Neuronal stem cell (in vitro differentiated cells): Measurements from ENCODE around the gene ARHGAP26.
A peak's percentile ranks its signal among the peaks of the same experiment; 100 is the strongest.

Source experiments
- DNase-seq: peaks from one replicate; pipeline ENCODE4 v3.0.0-alpha.2; 2013; ENCODE audit warnings: low spot score
- H2AFZ ChIP-seq: one replicate; pipeline ENCODE4 v1.6.1; 2013; ENCODE audit warnings: mild to moderate bottlenecking, low read length, inconsistent platforms
- H2AK5ac ChIP-seq: 2 replicates; pipeline ENCODE4 v1.6.1; 2013; ENCODE audit warnings: low read depth, mild to moderate bottlenecking, inconsistent platforms, low read length, moderate library complexity, mixed read lengths
- H2BK120ac ChIP-seq: 2 replicates; pipeline ENCODE4 v1.6.1; 2013; ENCODE audit warnings: low read depth, mild to moderate bottlenecking, inconsistent platforms, low read length, moderate library complexity, mixed read lengths
- H2BK12ac ChIP-seq: one replicate; pipeline ENCODE4 v1.6.1; 2013; ENCODE audit warnings: low read length, inconsistent platforms
- H2BK15ac ChIP-seq: 2 replicates; pipeline ENCODE4 v1.6.1; 2013; ENCODE audit warnings: mild to moderate bottlenecking, low read length, inconsistent platforms, mixed read lengths
- H2BK5ac ChIP-seq: one replicate; pipeline ENCODE4 v1.6.1; 2013; ENCODE audit warnings: inconsistent platforms, mild to moderate bottlenecking, low read length, moderate library complexity
- H3K14ac ChIP-seq: one replicate; pipeline ENCODE4 v1.6.1; 2013; ENCODE audit warnings: low read length, inconsistent platforms
- H3K18ac ChIP-seq: 2 replicates; pipeline ENCODE4 v1.6.1; 2013; ENCODE audit warnings: low read length, inconsistent platforms
- H3K23ac ChIP-seq: 2 replicates; pipeline ENCODE4 v1.6.1; 2013; ENCODE audit warnings: low read depth, mild to moderate bottlenecking, mixed read lengths, low read length, inconsistent platforms; ENCODE audit not compliant: poor library complexity
- H3K27ac ChIP-seq: replicated peaks from 3 replicates; pipeline ENCODE4 v1.5.1; 2013; ENCODE audit warnings: low read length, inconsistent platforms
- H3K27me3 ChIP-seq, 3 experiments: 2 replicates each; pipeline ENCODE4 v1.6.1; 2013; ENCODE audit warnings: low read length in 3 of 3, mild to moderate bottlenecking in 2 of 3, inconsistent platforms in 1 of 3, low read depth in 1 of 3, mixed read lengths in 1 of 3, moderate library complexity in 1 of 3; ENCODE audit not compliant: control insufficient read depth in 3 of 3, insufficient read depth in 3 of 3
- H3K36me3 ChIP-seq, 2 donors: replicated peaks in 1 of 2; 2 replicates each; pipeline ENCODE4 v1.6.1; 2013; ENCODE audit warnings: low read length in 2 of 2; ENCODE audit not compliant: control insufficient read depth in 2 of 2, insufficient read depth in 2 of 2
- H3K4ac ChIP-seq: 2 replicates; pipeline ENCODE4 v1.6.1; 2013; ENCODE audit warnings: inconsistent platforms, mild to moderate bottlenecking, low read length, moderate library complexity
- H3K4me1 ChIP-seq, 2 donors: 1 replicate in 1 of 2; 2 replicates in 1 of 2; pipeline ENCODE4 v1.6.1; 2013; ENCODE audit warnings: low read length in 2 of 2, low read depth in 1 of 2; ENCODE audit not compliant: control insufficient read depth in 2 of 2, insufficient read depth in 1 of 2
- H3K4me2 ChIP-seq: one replicate; pipeline ENCODE4 v1.6.1; 2013; ENCODE audit warnings: mild to moderate bottlenecking, low read length, inconsistent platforms; ENCODE audit not compliant: insufficient read depth, poor library complexity, severe bottlenecking
- H3K4me3 ChIP-seq, 2 donors: 2 replicates each; pipeline ENCODE4 v1.5.1; 2013; ENCODE audit warnings: low read length in 2 of 2, mild to moderate bottlenecking in 2 of 2, inconsistent platforms in 1 of 2, moderate library complexity in 1 of 2
- H3K79me1 ChIP-seq: one replicate; pipeline ENCODE4 v1.6.1; 2013; ENCODE audit warnings: low read depth, mild to moderate bottlenecking, inconsistent platforms, low read length, moderate library complexity
- H3K9ac ChIP-seq: one replicate; pipeline ENCODE4 v1.6.1; 2013; ENCODE audit warnings: mild to moderate bottlenecking, low read depth, low read length, inconsistent platforms; ENCODE audit not compliant: poor library complexity
- H3K9me3 ChIP-seq, 2 donors: replicated peaks in 1 of 2; 2 replicates each; pipeline versions ENCODE3 to v1.6.1; 2013; ENCODE audit warnings: low read length in 2 of 2, mild to moderate bottlenecking in 2 of 2, inconsistent platforms in 1 of 2, low read depth in 1 of 2, mixed read lengths in 1 of 2, moderate library complexity in 1 of 2; ENCODE audit not compliant: control insufficient read depth in 2 of 2, insufficient read depth in 1 of 2
- H4K8ac ChIP-seq: one replicate; pipeline ENCODE4 v1.6.1; 2013; ENCODE audit warnings: low read depth, mild to moderate bottlenecking, inconsistent platforms, low read length, moderate library complexity
- H4K91ac ChIP-seq: one replicate; pipeline ENCODE4 v1.6.1; 2013; ENCODE audit warnings: low read length, low read depth, mild to moderate bottlenecking, inconsistent platforms; ENCODE audit not compliant: poor library complexity
- WGBS, 2 donors: extraction: QIAGEN DNeasy Blood & Tissue Kit; methylation state at CpG; one replicate each; pipeline ENCODE4 v1.1.7; 2013; ENCODE audit warnings: missing lambda C conversion rate in 2 of 2, mixed read lengths in 1 of 2; ENCODE audit not compliant: insufficient read length in 2 of 2, insufficient replicate concordance in 1 of 2; ENCODE audit errors: extremely low coverage in 2 of 2; 5-methylcytosine and 5-hydroxymethylcytosine counted together

The ARHGAP26 gene

GRCh38 chr5:142860270-142860669, 90.1 kb downstream of the ARHGAP26 start:
- Histone ChIP-seq H3K4me3 (no peak overlapping the region), H3K4ac (no peak overlapping the region), H2BK120ac (no peak overlapping the region), H3K36me3 (no peaks in the 10 kb centered on the region), H3K9ac (no peak overlapping the region), H3K14ac (no peak overlapping the region), H3K79me1 (no peaks in the 10 kb centered on the region), H2BK15ac (no peak overlapping the region), H3K27ac (no peak overlapping the region), H2BK5ac (no peak overlapping the region), H3K18ac (no peak overlapping the region), H3K27me3 (no peaks in the 10 kb centered on the region), H4K8ac (no peak overlapping the region), H4K91ac (no peak overlapping the region), H3K9me3 (no peaks in the 10 kb centered on the region), H3K4me2 (no peak overlapping the region), H3K23ac (no peak overlapping the region), H3K4me1 (peaks cover 0 to 6% of the 10 kb centered on the region in 2 donors), H2AFZ (no peak overlapping the region), H2AK5ac (no peak overlapping the region), H2BK12ac (no peak overlapping the region)
- DNase-seq = no peak
- no CpG with 5 or more reads among the region's 2 CpGs for WGBS, 2 donors

- H3K27me3 ChIP-seq = no peaks in the 10 kb centered on the region
- no peak overlapping the region for H4K8ac ChIP-seq
- H2BK5ac ChIP-seq = no peak overlapping the region
- no peak overlapping the region for H2AFZ ChIP-seq
- no peaks in the 10 kb centered on the region for H3K79me1 ChIP-seq
- H2BK15ac ChIP-seq = no peak overlapping the region
- no peak overlapping the region for H3K4me2 ChIP-seq
- no peak overlapping the region for H4K91ac ChIP-seq
- no peak overlapping the region for H2AK5ac ChIP-seq
- H3K4me3 ChIP-seq = no peak overlapping the region
- no peak overlapping the region for H3K9ac ChIP-seq
- H3K4me1 ChIP-seq = peaks cover 0 to 6% of the 10 kb centered on the region in 2 donors
- no peak overlapping the region for H3K14ac ChIP-seq
- H2BK120ac ChIP-seq = no peak overlapping the region
- no peaks in the 10 kb centered on the region for H3K36me3 ChIP-seq
- H3K23ac ChIP-seq = no peak overlapping the region
- WGBS, 2 donors = no CpG with 5 or more reads among the region's 7 CpGs
- no peak for DNase-seq
- no peaks in the 10 kb centered on the region for H3K9me3 ChIP-seq
- H3K4ac ChIP-seq = no peak overlapping the region
- no peak overlapping the region for H2BK12ac ChIP-seq
- H3K18ac ChIP-seq = peak overlapping the region; percentile 16
- H3K27ac ChIP-seq = no peak overlapping the region
These were observed 90.8 kb downstream of the ARHGAP26 start for GRCh38 chr5:142861011-142861410.

- Histone ChIP-seq H2BK120ac (no peak overlapping the region), H3K79me1 (no peaks in the 10 kb centered on the region), H2AFZ (no peak overlapping the region), H3K4me1 (peaks cover 2 to 9% of the 10 kb centered on the region in 2 donors), H3K4me2 (no peak overlapping the region), H3K9me3 (no peaks in the 10 kb centered on the region), H3K27me3 (no peaks in the 10 kb centered on the region), H3K14ac (no peak overlapping the region), H3K9ac (no peak overlapping the region), H4K91ac (no peak overlapping the region), H3K4me3 (no peak overlapping the region), H3K18ac (no peak overlapping the region), H3K27ac (no peak overlapping the region), H2AK5ac (no peak overlapping the region), H2BK12ac (no peak overlapping the region), H2BK15ac (no peak overlapping the region), H4K8ac (no peak overlapping the region), H3K36me3 (no peaks in the 10 kb centered on the region), H3K4ac (no peak overlapping the region), H2BK5ac (no peak overlapping the region), H3K23ac (no peak overlapping the region)
- no peak for DNase-seq
- WGBS, 2 donors = no CpG with 5 or more reads among the region's 4 CpGs
These were observed 92.4 kb downstream of the ARHGAP26 start for GRCh38 chr5:142862594-142862993.

- Histone ChIP-seq H2BK120ac (no peak overlapping the region), H3K23ac (no peak overlapping the region), H3K36me3 (no peaks in the 10 kb centered on the region), H3K4ac (no peak overlapping the region), H2AFZ (no peak overlapping the region), H3K4me3 (no peak overlapping the region), H3K79me1 (no peaks in the 10 kb centered on the region), H3K4me2 (no peak overlapping the region), H3K14ac (no peak overlapping the region), H3K18ac (no peak overlapping the region), H3K27ac (no peak overlapping the region), H2AK5ac (no peak overlapping the region), H3K9ac (no peak overlapping the region), H4K91ac (no peak overlapping the region), H2BK12ac (no peak overlapping the region), H3K4me1 (peaks cover 2 to 9% of the 10 kb centered on the region in 2 donors), H4K8ac (no peak overlapping the region), H3K9me3 (no peaks in the 10 kb centered on the region), H3K27me3 (no peaks in the 10 kb centered on the region), H2BK5ac (no peak overlapping the region), H2BK15ac (no peak overlapping the region)
- no peak for DNase-seq
- WGBS, 2 donors = no CpG with 5 or more reads among the region's 5 CpGs
These were observed 93.7 kb downstream of the ARHGAP26 start for GRCh38 chr5:142863856-142864255.
